ENCODE results near the gene ANKH.
A peak's percentile ranks its signal among the peaks of the same experiment; 100 is the strongest.

The ANKH gene

DNA sequence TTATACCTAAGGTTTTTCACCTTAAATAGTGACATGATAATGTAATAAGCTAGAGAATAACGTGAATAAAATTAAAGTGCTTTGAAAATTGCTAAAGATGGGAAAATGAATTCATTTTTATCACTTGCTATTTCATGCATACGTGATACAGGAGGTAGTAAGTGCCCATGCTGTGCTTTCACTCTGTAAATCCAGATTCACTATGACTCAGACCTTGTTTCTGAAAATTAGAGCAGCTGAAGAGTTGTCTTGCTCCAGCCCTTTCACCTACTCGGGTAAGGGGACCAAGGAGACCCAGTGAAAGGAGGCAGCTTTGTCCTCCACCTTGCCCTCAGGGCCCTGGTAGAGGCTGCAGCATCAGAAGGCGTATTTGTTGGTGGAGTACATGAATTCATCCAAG, 87.9 kb downstream of the ANKH start:
- DNase-seq: no peak

DNA sequence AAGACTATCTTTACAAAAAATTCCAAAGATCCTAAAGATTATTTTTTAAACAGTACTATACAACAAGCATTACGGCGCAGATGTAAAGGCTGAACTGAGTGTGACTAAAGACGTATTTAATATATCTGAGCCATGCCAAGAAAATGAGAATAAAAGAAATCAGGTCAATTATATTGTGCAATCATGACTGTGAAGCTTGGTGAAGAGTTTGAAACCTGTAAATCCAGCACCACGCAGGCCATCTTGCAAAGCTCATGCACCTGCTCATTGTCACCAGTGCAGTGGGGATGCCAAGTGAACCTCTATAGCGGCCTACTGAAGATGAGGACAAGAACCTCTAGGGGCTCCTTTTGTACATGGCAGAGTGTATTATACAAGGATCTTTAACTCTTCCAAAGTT, 89.0 kb downstream of the ANKH start:
- DNase-seq: no peak

DNA sequence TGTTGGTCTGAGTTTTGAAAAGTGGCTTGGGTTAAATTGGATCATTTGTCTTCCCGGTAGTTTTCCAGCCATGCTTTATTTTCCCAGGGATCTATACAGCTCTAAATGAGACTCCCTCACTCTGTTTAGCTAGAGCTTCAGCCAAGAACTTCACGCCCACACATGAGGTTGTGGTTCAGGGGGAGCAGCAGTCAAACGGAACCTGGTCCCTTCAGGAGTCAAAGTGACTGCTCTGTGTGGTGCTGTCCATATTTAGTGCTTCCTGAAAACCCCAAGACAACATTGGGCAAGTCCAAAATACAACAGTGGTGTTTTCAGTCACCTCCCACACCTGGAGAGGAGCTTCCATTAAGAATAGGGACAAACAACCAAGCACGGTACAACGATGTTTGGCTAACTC, 90.5 kb downstream of the ANKH start:
- no peak for DNase-seq

DNA sequence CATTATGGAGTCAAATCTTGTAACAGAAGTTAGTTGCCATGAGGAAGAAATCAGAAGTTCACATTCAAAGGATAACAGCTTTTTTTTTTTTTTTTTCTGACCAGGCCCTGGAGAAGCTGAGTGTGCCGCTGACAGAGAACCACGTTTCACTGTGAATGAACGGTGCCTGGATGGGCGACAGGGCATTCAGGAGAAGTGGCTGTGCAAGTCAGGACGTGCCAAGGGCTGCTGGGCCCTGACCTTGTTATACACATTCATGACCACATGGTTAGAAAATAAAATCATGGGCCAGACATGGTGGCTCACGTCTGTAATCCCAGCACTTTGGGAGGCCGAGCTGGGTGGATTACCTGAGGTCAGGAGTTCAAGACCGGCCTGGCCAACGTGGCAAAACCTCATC, 91.6 kb downstream of the ANKH start:
- no peak for DNase-seq

DNA sequence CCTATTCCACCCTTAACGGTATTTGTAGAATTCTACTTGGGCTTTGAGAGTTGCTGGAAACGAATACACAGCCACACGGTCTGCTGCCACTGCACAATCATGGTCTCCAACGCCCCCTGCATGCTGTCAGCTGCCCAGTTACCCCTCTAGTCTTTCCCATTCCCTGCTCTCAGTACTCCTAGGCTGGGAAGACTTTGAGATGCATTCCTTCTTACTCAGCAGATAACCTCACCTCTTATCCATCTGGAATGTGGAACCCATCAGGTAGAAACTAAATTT, 92.8 kb downstream of the ANKH start:
- DNase-seq: no peak

DNA sequence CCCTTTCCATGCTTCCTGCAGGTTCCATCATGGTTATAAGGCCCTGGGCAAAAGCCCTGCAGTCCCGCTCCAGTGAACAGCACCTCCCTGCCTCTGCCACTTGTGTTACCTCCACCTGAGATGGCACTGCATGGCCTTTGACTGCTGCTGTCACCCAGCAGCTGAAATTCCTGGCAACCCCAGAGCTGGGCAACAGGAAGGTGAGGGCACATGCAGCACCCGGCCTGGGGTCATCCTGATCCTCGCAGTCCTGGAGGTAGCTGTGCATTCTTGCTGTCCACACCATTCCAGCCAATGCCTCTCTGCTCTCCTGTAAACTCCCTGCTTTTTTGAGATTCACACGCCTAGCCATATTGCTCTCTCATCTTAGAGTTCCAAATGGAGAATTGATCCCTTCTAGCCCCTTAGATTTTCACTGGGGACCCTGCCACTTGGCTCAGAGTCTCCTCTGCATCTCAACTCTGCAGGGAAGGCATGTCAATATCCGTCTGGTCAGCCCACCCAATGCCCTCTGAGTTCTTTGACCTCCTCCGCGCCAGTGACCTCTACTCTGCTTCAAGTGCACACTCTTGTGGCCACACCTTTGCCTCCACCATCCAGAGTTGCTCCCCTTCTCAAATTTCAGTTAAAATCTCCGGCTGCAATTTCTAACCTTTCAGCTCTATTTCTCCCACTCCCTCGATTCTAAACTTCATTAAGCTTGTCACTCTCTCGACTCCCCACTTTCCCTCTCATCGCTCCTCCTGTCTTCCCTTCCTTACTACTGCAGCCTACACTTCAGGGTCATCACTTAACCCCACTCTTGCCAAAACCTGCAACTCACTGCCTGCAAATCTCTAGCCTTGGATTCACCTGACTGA, 93.4 kb downstream of the ANKH start:
- DNase-seq: no peak

DNA sequence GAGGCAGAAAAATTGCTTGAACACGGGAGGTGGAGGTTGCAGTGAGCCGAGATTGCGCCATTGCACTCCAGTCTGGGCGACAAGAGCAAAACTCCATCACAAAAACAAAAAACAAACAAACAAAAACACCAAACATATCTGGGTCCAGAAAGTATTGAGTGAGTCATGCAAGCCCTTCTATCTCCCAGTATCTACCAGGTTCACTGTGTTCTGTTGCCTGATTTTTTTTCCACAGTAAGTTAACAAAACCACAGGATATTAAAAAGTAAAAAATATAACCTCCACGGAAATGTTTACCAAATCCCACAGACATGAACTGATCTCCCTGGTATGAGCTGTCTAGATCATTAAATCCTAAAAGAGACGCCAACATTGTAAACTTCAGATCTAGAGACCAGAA, 94.4 kb downstream of the ANKH start:
- no peak for DNase-seq

DNA sequence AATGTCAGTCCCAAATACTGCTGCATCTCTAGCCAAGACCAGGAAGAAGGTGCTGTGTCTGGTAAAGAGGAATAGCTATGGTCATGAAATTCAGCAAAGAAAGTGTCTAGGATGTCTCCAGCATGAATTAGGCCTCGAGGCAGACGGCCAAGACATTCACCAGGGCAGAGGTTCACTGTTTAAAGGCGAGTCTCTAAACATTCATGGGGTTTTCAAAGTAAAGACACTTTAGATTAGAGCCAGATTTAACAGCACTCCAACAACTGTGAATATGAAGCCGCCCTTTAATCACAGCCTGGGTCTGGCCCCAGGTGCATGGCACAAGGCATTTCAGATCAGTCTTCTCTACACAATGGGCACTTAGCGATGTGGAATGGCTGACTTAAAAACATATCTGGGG, 95.0 kb downstream of the ANKH start:
- DNase-seq: no peak

DNA sequence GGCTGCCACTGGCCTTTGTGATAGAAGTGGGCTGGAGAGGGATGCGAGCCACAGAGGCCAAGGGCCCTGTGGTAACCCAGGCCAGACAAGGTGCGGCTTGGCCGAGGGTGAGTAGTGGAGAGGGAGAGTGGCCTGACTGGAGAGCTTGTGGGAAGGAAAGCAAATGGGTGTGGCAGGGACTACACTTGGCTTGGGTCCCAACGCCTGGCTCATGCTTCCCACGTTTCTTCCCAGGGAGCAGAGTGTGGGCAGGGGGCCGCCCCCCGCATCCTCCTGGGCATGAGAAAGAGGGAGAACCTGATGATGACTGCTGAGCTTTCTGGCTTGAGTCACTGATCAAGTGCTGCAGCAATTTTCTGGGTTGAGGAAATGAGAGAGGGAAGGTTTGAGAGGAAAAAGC, 95.7 kb downstream of the ANKH start:
- DNase-seq: no peak

DNA sequence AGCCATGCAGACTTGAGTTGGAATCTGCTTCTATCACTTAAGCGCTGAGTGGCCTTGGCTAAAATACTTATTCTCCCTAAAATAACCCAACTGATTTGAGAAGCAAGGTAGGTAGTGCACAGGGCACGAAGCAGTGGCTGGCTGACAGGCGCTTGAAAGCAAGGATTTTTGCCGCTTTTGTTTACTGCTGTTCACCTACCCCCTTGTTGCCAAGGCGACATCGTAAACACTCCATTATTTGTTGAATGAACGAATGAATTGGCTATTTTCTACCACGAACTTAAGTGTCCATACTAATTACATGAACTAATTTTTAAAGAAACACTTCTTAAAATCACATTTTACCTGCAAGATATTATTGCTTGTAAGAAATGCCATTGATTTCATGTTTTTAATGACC, 98.0 kb downstream of the ANKH start:
- no peak for DNase-seq

DNA sequence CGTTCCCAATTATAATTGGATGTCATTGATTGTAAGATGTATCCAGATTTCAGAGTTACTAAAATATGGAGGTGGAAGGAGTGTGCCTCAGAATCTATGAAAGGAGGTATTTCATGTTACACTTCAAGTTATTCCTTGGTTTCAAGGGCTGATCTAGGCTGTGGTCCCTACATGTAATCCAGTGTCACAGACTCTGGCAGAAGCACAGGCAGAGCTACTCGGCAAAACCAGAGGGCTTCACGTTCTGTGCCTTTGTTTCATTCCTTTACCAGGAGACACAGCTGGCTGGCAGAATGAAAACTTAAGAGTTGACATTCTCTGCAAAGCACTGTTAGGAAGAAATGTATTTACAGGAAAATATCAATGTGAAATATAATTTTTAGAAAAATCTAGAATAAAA, 99.6 kb downstream of the ANKH start:
- DNase-seq: no peak

DNA sequence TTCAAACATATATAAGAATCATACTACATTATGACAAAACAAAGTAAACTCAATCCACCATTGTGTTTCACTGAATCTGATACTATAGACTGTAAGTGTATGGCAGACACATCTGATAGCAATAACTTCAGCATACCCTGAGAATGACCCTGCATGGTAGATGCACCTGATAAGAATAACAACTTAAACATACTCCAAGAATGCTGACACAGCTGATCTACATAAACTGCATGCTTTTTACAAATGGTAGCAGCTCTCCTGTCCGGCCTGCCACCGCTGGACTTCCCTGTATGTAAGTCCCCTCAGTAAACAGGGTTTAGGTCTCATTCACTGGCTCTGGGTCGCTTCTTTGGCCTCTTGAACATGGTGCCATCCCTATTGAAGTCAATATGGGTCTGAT, 100.4 kb downstream of the ANKH start:
- no peak for DNase-seq

DNA sequence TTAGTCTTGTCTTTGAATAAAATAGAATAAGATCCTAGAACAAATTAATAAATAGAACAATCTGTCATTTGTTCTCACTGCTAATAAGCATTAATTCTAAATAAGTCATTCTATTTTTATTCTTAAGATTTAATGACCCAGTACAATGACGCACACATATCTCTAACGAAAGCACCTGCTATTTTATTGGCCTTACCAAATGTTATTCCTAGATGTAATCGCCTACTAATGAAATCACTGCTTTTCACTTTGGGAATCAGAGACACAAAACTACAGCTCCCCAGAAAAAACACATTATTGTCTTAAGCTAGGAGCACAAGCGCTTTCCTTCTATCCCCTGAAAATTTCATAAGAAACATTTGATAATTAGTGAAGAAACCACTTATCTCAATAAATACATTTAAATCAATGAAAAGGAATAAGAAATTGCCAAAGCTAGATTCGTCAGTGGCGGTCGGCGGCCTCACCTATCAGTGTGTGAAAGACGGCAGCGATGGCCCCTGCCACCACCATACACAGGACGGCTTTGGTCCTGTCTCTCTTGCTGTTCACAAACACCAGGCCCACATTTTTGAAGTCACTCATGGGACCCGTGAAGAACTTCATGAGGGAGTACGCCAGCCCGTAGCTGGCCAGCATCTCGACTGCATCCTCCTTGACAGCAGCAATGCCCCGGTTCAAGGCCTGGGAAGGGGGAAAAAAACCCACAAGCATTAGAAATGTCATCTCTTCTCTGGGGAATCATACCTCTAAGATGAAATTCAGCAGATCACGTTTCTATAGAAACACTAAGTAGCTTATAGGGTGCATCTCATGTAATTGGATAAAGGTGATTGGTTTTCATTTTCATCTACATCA, 102.8 kb downstream of the ANKH start:
- DNase-seq: peak; percentile 22

DNA sequence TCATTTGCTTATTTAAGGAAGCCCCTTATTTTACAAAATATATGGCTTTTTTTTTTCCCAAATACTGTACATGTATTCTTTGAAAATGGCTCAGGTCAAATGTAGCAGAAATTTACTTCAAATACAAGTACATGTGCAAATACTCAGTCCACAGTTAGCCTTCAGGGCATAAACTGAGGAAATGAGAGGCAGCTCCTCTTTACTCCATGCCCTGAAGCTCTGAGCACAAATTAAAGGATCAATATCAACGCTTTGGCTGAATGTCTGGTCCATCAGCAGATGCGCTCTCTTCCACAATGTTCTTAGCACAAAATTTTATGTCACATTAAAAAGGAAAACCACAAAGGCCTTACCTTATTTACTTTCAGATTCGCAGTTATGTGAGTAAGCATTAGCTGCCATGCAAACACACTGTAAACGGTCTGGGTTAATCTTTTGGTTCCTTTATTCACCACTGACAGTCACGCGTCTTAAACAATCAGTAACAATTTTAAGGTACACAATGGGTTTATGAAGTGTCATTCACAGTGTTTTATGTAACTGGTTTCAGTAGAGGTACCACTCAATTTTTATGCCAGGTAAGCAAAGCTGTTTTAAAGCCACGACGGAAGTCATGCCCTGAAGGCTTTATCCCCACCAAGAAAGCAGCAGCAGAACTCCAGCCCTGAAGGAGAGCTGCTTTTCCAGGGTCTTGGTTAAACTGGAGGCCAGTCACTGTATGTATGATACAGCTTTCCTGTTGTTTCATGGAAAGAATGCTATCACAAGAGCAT, 103.7 kb downstream of the ANKH start:
- DNase-seq: peak; percentile 66

DNA sequence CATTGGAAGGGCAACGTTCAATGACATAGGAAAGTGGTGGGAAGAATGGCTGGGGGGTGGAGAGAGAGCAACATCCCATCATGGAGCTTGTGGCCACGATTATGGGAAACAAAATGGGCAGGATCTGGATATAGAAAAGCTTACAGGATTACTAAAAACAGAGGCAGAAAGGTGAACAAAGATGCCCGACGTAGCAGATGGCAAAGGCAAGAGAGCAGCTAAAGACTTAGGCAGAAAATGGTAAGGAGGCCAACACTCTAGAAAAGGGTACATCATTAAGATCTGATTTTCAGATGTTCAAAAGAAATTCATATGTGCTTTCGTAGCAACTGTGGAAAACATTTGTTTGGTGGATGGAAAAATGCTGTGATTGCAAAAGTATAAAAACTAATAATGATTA, 104.5 kb downstream of the ANKH start:
- no peak for DNase-seq

DNA sequence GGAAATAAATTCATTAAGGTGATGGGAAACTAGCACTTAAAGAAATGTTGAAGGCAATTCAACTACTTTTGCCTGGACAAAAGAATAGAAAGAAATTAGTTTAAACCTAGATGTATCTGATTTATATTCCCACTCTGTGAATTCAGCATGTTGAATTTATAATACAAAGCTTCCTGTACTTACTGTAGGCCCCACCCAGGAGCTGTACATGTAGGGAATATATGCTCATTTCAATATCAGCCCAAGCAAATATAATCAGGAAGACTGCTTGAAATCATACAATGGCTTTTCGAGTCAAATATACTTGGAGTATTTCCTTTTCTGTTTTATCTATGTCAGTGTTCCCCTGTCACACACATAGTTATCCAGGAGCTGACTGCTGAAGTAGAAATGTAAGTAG, 105.0 kb downstream of the ANKH start:
- no peak for DNase-seq

DNA sequence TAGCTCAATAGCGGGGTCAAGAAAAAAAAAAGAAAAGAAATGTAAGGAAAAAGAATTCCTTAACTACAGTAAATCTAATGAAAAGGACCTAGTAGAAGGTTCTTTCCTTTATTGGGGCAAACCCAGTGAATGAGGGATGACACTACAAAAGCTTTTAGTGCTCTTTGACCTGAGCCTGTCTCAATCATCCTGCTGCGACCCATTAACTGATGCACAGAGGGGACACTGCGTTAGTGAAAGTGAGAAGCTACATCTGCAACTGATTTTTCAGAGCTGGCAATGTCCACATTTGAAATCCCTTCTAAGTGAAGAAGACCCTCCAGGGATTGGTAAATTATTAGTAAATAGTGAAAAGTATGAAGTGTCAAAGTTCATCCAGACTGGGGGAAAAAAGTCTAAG, 106.0 kb downstream of the ANKH start:
- DNase-seq: no peak

DNA sequence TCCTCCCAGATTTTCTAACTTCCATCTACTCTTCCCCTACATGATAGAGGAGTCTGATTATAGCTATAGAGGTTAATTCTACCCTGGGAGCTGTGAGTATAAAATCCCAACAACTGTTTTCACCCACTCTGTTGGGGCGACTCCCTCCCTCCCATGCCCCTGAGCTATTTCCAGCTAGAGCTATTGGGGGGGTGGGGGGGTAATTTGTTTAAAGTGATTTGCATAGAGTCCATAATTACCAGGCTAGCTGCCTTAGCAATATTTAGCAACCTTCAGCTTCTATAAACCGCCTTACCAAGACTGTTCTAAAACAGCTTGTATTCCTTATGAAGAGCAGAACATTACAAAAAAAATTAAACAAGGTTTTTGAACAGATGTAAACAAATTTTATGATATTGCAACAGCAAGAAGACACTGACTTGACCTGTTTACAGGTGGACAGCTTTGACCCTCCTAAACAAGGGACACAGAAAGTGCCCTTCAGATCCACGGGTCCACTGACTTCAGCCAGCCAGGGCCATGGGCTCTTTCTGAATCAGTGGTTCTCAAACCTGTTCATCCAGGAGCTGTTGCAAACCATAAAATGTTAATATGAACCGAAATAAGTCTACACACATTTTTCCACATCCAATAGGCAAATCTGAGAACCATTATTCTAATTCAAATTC, 108.9 kb downstream of the ANKH start:
- DNase-seq: no peak

DNA sequence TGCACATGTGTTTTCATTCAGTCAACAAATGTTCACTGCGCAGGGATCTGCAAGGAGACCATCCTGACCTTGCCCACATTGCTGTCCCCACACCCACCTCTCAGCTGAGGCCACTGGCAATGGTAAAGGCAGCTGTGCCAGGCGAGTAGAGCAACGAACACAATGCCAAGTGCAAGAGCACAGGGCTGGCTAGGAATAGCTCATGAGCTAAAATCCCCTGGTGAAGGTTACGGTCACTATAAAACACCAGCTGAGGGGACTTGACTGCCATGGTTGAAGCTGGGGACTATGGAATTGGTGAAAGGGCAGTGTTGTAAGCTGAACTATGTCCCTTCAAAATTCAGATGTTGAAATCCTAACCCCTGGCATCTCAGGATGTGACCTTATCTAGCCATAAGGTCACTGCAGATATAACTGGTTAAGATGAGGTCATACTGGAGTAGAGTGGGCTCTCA, 111.0 kb downstream of the ANKH start:
- DNase-seq: no peak

DNA sequence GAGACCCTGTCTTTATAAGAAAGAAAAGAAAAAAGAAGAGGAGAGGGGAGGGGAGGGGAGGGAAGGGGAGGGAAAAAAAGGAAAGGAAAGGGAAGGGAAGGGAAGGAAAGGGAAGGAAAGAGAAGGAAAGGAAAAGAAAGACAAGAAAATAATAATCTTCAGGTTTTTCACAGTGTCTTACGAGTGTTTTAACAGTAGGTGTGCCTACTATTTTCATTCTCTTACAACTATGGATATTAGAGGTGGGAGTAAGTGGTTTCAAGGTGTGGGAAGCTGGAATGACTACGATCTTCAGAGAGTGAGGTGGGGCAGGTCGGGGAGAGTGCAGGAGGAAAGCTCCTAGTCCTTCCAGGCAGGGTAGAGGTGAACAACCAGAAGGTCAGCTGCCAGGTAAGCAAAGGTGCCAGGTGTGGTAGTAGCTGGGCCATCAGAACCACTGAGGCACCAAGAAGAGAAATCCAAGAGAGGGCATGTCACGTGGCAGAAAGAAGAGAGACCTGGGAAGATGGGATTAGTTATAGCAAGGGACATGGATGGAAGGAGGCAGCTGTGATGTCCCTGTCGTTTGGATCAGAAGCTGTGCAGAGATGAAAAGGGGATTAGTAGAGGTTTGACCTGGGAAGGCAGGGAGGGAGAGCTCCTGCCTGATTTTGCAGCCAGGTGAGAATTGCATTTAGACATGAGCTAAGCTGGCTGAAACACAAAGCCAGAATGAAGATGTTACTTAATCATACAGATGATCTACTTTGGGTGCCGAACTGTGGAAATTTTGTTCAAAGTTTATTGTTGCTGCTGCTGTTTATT, 111.6 kb downstream of the ANKH start:
- DNase-seq: no peak

DNA sequence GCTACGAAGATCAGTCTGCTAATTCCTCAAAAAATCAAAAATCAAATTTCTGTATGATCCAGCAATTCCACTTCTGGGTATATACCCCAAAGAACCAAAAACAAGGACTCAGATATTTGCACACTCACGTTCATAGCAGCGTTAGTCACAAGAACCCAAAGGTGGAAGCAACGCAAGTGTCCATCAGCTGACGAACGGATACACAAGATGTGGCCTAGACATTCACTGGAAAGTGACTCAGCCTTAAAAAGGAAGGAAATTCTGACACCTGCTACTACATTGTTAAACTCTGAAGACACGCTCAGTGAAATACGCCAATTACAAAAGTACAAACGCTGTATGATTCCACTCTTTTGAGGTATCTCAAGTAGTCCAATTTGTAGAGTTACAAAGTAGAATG, 113.7 kb downstream of the ANKH start:
- no peak for DNase-seq

DNA sequence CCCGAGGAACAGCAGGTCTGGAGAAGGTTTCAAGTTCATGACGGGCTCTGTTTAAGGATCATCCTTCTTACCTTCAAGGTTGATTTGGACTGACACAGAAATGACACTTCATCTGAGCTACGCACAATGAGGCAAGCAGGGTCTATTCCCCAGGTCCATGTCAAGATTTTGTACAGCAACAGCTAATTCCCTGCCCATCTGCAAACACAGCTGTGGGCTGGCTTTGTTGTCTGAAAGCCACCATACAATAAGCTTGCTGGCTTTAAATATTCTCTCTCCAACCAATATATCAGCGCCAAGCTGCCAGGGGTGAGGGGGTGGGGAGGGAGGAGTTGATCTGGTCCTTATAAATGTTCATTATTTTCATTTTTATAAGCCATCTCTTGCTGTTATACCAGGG, 115.1 kb downstream of the ANKH start:
- DNase-seq: no peak

All from DMS79 treated with DMSO at 0.1 percent for 48 hours (cell line).